Keratinocyte (primary cell): ENCODE results near the gene SUSD4.

Experiments
- CTCF ChIP-seq, 3 experiments: IDR thresholded peaks in 1 of 3; conservative IDR thresholded peaks in 1 of 3; optimal IDR thresholded peaks in 1 of 3; 2 replicates in 2 of 3; 3 replicates in 1 of 3; pipeline versions ENCODE3 to v1.5.1; 2011; ENCODE audit warnings: low read length in 3 of 3, mild to moderate bottlenecking in 3 of 3, moderate library complexity in 2 of 3, control low read depth in 1 of 3, inconsistent platforms in 1 of 3; ENCODE audit not compliant: insufficient read depth in 2 of 3; ENCODE audit errors: extremely low read depth in 1 of 3
- EZH2 ChIP-seq: IDR thresholded peaks from one replicate; pipeline ENCODE4 v1.6.1; 2012; ENCODE audit warnings: inconsistent platforms, mild to moderate bottlenecking, low read length, moderate library complexity

- TF ChIP-seq CTCF (optimal IDR thresholded peaks at IDR 0.05 in 1 of 3, IDR thresholded peaks at IDR 0.05 in 1 of 3, conservative IDR thresholded peaks at IDR 0.05 in 1 of 3; ENCODE audit: extremely low read depth in 1 of 3, insufficient read depth in 2 of 3, low read length in 3 of 3) = no peak
- TF ChIP-seq EZH2 = no peak
Observed at GRCh38 chr1:223394706-223395105, 30.7 kb upstream of the SUSD4 start.
